ENCODE data around the gene IL1RL1.
A peak's percentile ranks its signal among the peaks of the same experiment; 100 is the strongest.

Gene IL1RL1

DNA sequence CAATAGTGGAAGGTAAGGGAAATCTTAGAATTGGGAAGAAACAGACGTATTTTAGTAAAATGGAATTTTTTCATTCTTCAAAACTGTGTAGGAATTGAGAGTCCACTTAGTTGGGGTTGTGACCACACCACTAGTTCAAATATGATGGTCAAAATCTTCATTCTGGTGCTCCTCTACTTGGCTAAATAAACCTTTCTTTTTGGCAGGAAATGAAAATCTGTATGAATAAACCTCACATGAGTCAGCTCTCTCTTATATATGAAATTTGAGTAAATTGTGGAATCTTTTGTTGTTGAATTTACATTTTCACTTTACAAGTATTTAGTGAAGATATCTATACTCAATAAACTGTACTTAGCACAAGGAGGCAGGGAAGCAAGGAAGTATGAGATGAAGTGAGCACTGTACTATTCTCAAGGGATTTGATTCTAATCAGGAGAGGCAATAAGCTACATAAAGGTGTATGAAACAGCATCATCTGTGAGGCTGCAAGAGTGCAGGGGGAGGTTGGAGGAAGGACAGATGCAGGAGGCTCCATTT is 64.8 kb downstream of the IL1RL1 start:
- DNase-seq, result no peak

- DNase-seq, result no peak
Measured at GRCh38 chr2:102383722-102384121, 72.4 kb downstream of the IL1RL1 start.

DNA sequence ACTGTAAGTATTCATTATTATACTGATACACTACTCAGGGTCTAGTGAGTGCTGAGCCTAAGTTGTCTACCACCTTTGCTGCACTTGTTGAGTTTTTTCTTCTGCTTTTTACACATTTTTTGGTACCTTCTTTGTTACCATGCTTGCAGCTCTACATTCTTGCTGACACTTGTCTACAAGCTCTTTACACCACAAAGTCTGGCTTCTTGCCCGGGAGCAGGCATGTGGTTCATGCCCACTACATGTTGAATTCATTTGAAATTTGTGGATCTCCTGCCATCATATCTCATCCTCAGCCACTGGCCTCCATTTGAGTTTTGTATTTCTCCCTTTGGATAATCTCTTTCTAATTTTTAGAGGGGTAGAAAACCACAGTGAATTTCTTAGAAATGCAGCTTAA is 74.2 kb downstream of the IL1RL1 start:
- DNase-seq, result no peak

GRCh38 chr2:102386004-102386403 is 74.6 kb downstream of the IL1RL1 start:
- no peak for DNase-seq

DNA sequence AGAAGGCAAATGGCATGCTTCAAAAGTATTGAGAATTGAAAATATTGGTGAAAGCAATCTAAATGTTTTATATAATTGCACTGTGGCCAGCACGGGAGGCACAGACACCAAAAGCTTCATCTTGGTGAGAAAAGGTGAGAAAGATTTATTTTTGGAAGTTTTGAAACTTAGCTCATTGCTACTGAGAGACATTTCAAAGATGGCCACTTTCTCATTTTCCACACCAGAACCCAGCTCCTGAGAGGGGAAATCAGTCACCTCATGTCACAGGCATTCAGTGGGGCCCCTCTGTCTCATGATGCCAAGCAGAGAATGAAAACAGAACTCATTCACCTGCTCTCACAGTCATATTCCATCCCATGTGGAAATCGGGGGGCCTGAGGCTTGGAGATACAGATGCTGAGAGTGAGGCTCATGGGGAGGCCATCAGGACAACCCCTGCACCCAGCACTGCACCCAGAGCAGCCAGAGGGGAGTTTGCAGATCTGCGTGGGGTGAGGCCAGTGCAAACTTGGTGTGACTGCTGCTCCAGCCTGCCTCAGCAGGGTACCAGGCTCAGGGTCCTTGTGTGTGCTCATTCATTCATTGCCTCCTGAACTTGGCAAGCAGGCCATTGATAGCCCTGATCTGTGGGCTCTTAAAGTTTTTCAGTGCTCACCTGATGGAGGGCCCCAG is 75.6 kb downstream of the IL1RL1 start:
- no peak for DNase-seq

DNA sequence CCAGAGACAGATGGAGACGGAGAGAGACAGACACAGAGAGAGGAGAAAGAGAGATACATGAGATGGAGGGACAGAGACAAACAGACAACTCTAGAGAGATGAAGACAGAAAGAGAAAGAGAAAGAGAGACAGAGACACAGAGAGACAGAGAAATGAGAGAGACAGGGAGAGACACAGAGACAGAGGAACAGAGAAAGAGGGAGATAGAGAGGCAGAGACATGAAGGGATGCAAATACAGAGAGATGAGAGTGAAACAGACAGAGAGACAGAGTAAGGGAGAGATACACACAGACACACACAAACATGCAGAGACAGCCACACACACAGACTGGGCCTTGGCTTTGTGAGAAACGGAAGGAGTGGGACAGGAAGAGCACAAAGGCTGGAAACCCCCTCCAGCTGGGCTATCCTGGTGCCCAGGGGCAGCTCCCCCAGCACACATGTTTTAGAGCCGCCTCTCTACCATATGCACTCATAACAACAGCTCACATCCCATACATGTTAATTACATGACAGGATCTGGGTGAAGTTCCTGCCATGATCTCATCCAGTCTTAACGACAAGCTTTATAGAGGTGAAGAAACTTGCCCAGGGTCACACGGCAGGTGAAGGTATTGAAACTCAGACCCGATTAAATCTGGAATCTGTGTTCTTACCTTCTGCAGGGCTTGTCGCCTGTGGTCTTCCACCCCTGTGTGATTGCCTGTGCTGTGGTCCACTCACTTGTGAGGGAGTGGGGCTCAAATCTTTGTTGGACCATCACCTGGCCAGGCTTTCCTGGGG is 76.6 kb downstream of the IL1RL1 start:
- no peak for DNase-seq

DNA sequence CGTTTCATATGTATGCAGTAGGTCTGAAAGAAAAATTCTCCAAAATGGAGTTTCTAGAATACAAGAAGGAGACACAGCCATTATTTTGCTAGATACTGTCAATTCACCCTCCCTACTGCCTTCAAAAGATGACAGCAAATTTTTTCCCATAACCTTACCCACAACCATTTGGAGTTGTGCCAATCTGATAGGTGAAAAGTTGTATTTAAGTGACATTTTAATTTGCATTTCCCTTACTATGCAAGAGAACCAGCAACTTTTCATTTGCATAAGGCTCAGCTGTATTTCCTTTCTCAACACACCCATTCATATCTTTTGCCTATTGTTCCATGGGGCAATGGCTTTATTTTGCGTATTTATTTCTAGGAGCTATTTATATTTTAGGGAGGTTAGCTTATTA is 80.2 kb downstream of the IL1RL1 start:
- peak; percentile 92 for DNase-seq

DNA sequence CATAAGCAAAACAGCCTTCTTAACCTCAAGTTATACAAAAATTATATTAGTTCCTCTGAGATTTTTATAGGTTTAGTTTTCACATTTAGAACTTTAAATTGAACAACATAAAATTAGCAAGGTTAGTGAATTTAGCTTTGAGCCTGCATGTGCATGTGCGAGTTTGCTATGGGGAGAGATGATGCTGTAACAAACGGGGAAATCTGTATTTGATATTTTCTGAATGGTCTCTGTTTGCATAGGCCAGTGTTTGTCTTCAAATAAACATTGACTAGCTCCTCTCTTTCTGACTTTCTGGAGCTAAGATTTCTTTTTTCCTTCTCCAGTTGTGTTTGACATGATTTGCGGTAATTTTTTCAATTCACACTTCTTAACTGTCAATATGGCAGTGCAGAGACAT is 80.7 kb downstream of the IL1RL1 start:
- DNase-seq, result no peak

GRCh38 chr2:102392942-102393341 is 81.6 kb downstream of the IL1RL1 start:
- DNase-seq, result no peak

DNA sequence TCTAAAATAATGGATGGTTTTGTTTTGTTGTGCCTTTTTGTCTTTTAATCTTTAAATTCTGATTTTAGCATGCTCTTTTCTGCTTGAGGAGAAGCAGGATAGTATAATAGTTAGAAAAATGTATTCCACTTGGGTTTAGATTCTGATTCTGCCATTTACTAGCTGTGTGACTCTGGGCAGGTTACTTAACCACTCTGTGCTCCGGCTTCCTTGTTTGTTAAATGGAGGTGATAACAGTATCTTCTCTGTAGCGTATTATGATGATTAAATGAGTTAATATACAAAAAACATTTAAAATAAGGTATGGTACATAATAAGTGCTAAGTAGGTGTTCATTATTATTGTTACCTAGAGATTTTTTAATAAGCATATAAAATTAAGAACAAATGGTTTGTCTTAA is 84.6 kb downstream of the IL1RL1 start:
- no peak for DNase-seq

DNA sequence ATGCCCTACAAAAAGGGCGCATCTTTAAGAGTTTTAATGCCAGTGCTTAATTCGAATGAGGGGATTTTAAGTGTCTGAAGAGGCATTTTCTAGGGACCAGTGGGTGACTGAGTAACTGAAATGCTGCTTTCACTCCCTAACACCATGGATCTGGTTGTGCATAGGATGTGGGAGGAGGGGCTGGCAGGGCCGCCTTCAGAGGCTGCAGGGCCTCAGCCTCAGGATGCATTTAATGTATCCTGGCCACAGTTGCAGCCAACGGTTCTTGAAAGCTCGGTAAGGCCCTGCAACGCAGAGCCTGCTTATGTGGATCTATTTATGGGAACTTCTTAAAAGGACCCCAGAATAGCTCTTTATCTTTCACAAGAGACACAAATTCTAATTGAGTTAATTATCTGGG is 85.8 kb downstream of the IL1RL1 start:
- no peak for DNase-seq

DNA sequence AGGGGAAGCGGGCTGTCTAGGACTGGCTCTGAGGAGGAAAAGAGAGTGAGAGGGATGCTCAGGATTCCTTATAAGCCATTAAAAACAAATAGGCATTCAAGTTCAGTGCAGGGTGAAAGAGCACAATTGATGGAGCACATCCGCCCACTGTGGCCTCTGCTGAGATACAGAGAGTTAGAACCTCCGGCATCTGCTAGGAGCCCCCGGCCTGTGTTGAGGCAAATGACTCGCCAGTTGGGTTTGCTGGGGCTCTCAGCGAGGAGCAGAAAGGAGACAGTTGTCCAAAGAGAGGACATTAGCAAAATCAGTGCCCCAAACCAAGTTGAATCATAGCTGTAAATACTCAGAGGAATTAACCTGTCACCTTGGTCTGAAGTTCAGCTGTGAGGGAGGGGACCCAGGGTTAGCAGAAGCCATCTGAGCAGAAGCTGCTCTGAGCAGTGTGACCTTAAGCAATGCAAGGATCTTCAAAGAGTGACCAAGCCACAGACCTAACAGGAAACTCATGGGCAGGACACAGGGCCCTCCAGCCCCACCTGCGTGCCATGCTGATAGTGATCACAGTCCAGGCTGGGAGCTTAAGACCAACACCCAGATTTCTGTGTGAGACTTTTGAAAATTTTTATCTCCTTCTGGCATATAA is 88.3 kb downstream of the IL1RL1 start:
- DNase-seq, result no peak

- DNase-seq, result no peak
Measured at GRCh38 chr2:102401456-102401855, 90.1 kb downstream of the IL1RL1 start.

Measured in NCI-H1048 (cell line).